Stomach (tissue), 9 donors: ENCODE data around the gene BTBD9. TPM values are rescaled to one million over a fixed set of nuclear protein-coding genes. Genes with fewer than 3 reads are reported as not detected.

Experiments
- DNase-seq, 2 donors: peaks; one replicate each; pipeline versions ENCODE4 v3.0.0 to v3.0.0-alpha.2; 2013 to 2019
- H3K27ac ChIP-seq, 5 donors: fragments of 200-600 bp in 4 of 5; sonication (generic) in 4 of 5; one replicate each; pipeline ENCODE4 v1.5.1; 2013 to 2019; ENCODE audit warnings: mild to moderate bottlenecking in 1 of 5, moderate library complexity in 1 of 5
- H3K27me3 ChIP-seq, 3 donors: fragments of 200-600 bp; sonication (generic); one replicate each; pipeline ENCODE4 v1.5.1; 2017 to 2019; ENCODE audit warnings: mixed run types in 1 of 3
- H3K36me3 ChIP-seq, 4 donors: fragments of 200-600 bp; sonication (generic); 1 replicate in 3 of 4; 2 replicates in 1 of 4; pipeline ENCODE4 v1.5.1; 2016 to 2019
- H3K4me1 ChIP-seq, 4 donors: fragments of 200-600 bp; sonication (generic); one replicate each; pipeline ENCODE4 v1.5.1; 2016 to 2019
- H3K4me3 ChIP-seq, 4 donors: fragments of 200-600 bp; sonication (generic) in 3 of 4; one replicate each; pipeline ENCODE4 v1.5.1; 2016 to 2019; ENCODE audit warnings: mild to moderate bottlenecking in 1 of 4
- H3K9me3 ChIP-seq, 4 donors: fragments of 200-600 bp; sonication (generic); one replicate each; pipeline ENCODE4 v1.5.1; 2016 to 2019
- EP300 ChIP-seq: sonication (generic); formaldehyde crosslinking; IDR thresholded peaks from one replicate; pipeline ENCODE4 v1.6.1; 2017; ENCODE audit warnings: antibody characterized with exemption
- POLR2A ChIP-seq, 4 donors: fragments of 450-650 bp; IDR thresholded peaks; one replicate each; pipeline ENCODE4 v1.6.1; 2016; ENCODE audit warnings: antibody characterized with exemption in 4 of 4, control low read depth in 2 of 4, mild to moderate bottlenecking in 1 of 4, moderate library complexity in 1 of 4
- POLR2AphosphoS5 ChIP-seq, 3 donors: sonication (generic); formaldehyde crosslinking; IDR thresholded peaks; one replicate each; pipeline ENCODE4 v1.6.1; 2016; ENCODE audit warnings: antibody characterized with exemption in 3 of 3
- WGBS, 5 donors: extraction: QIAGEN DNeasy Blood & Tissue Kit in 3 of 5; methylation state at CpG; one replicate each; pipeline versions ENCODE4 v1.1.5 to v1.1.7; 2013 to 2018; 5-methylcytosine and 5-hydroxymethylcytosine counted together
- intact Hi-C: fragments of 100-400 bp; cut with DNase I; formaldehyde crosslinking; loops from one replicate; pipeline ENCODE4 v1.15.1; 2023; ENCODE audit warnings: low total_unique reads
- polyA plus RNA-seq, 3 donors: library from polyadenylated mRNA; stranded (reverse); fragments of 200-250 nt; gene quantifications; one replicate each; pipeline ENCODE4 v1.2.3, GENCODE V29; 2013
- total RNA-seq, 5 donors: library from RNA; depleted of rRNA; stranded (reverse); fragments of >200 nt; gene quantifications; one replicate each; pipeline versions ENCODE4 v1.1.0 to v1.2.3, GENCODE V29; 2014 to 2016
- TF ChIP-seq, protein P1 (sequence below), 7 experiments: fragments of 450-650 bp in 4 of 7; fragments of 200-600 bp in 3 of 7; sonication (generic) in 3 of 7; IDR thresholded peaks; one replicate each; pipeline ENCODE4 v1.5.1; 2016 to 2019; ENCODE audit warnings: antibody characterized with exemption in 7 of 7, control low read depth in 2 of 7, mild to moderate bottlenecking in 1 of 7
- donor health status: healthy with polysubstance abuse.
- donor health status: Bipolar disorder and iron deficiency.
- donor health status: healthy.

Gene BTBD9
- total and polyA plus RNA-seq, 8 donors: 1.4 to 90.2 (median 6.8) TPM

DNA sequence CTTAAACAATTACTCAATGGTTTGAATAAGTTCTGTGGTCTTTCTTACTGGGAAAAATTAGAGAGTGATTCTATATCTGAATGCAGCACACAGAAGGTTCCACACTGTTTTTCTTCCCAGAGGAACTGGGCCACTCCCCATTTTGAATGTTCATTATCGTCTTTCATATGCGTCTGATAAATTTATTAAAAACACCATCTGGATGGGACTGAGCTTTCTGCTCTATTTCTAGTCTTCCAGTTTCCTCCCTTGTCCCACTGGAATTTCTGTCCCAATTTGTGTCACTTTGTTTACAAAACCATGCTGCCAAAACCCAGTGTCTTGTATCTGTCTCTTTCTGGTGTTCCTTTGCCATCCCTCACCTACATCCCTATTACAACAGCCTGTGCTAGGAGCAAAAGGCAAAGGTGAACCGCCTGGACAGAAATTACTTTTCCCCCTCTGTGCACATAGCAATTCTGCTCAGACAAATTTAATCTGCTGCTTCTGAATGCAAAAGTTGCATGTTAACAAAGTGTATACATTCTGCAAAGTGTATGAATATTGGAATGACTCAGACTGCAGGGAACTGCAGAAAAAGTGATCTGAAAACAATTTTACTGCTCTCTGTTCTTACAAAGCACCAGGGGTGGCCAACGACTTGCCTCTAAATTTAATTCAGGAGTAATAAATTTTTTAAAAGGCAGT is 333.6 kb downstream of the BTBD9 start:
- DNase-seq: no peak
- Histone ChIP-seq H3K36me3 (no peaks in the 10 kb centered on the region), H3K27ac (no peak overlapping the region), H3K4me3 (no peak overlapping the region), H3K9me3 (no peaks in the 10 kb centered on the region), H3K4me1 (peaks cover 0 to 21% (median 6%) of the 10 kb centered on the region in 4 donors), H3K27me3 (no peaks in the 10 kb centered on the region)
- intact Hi-C loops: no loop called here
- TF ChIP-seq EP300 (no peak), POLR2A (IDR thresholded peaks at IDR 0.05) (no peak), POLR2AphosphoS5 (IDR thresholded peaks at IDR 0.05) (no peak)
- TF ChIP-seq, protein P1, sequence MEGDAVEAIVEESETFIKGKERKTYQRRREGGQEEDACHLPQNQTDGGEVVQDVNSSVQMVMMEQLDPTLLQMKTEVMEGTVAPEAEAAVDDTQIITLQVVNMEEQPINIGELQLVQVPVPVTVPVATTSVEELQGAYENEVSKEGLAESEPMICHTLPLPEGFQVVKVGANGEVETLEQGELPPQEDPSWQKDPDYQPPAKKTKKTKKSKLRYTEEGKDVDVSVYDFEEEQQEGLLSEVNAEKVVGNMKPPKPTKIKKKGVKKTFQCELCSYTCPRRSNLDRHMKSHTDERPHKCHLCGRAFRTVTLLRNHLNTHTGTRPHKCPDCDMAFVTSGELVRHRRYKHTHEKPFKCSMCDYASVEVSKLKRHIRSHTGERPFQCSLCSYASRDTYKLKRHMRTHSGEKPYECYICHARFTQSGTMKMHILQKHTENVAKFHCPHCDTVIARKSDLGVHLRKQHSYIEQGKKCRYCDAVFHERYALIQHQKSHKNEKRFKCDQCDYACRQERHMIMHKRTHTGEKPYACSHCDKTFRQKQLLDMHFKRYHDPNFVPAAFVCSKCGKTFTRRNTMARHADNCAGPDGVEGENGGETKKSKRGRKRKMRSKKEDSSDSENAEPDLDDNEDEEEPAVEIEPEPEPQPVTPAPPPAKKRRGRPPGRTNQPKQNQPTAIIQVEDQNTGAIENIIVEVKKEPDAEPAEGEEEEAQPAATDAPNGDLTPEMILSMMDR (IDR thresholded peaks at IDR 0.05): no peak
- WGBS, 5 donors: 75 to 88% (median 85%) methylated on average over 4 of the region's 4 CpGs

GRCh38 chr6:38302838-38303237 is 336.9 kb downstream of the BTBD9 start:
- H3K9me3 ChIP-seq: no peaks in the 10 kb centered on the region
- TF ChIP-seq POLR2AphosphoS5 (IDR thresholded peaks at IDR 0.05) (no peak), EP300 (no peak), POLR2A (IDR thresholded peaks at IDR 0.05) (no peak)
- TF ChIP-seq, protein P1 (IDR thresholded peaks at IDR 0.05): no peak
- DNase-seq: no peak
- H3K27ac ChIP-seq: no peak overlapping the region
- peaks cover 0 to 13% (median 4%) of the 10 kb centered on the region in 4 donors for H3K4me1 ChIP-seq
- intact Hi-C loops: no loop called here
- 78 to 85% (median 84%) methylated on average over 2 of the region's 2 CpGs for WGBS, 5 donors
- no peaks in the 10 kb centered on the region for H3K27me3 ChIP-seq
- no peak overlapping the region for H3K4me3 ChIP-seq
- no peaks in the 10 kb centered on the region for H3K36me3 ChIP-seq

DNA sequence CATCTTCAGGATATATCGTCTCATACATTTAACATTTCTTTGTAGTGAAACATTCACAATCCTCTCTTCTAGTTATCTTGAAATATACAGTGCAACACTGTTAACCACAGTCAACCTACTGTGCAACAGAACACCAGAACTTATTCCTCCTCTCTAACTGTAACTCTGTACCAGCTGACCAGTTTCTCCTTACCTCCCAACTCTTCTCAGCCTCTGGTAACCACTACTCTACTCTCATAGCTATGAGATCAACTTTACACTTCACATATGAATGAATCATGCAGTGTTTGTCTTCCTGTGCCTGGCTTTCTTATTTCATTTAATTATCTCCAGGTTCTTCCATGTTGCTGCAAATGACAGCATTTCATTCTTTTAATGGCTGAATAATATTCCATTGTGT is 337.6 kb downstream of the BTBD9 start:
- H3K4me3 ChIP-seq: no peak overlapping the region
- WGBS, 5 donors: 94 to 100% (median 97%) methylated on average over 1 of the region's 1 CpG
- peaks cover 0 to 8% (median 3%) of the 10 kb centered on the region in 4 donors for H3K4me1 ChIP-seq
- intact Hi-C loops: no loop called here
- H3K27ac ChIP-seq: no peak overlapping the region
- no peaks in the 10 kb centered on the region for H3K27me3 ChIP-seq
- no peak for TF ChIP-seq POLR2AphosphoS5 (IDR thresholded peaks at IDR 0.05)
- no peak for TF ChIP-seq EP300
- TF ChIP-seq, protein P1 (IDR thresholded peaks at IDR 0.05): no peak
- TF ChIP-seq POLR2A (IDR thresholded peaks at IDR 0.05): no peak
- no peaks in the 10 kb centered on the region for H3K36me3 ChIP-seq
- no peak for DNase-seq
- no peaks in the 10 kb centered on the region for H3K9me3 ChIP-seq

DNA sequence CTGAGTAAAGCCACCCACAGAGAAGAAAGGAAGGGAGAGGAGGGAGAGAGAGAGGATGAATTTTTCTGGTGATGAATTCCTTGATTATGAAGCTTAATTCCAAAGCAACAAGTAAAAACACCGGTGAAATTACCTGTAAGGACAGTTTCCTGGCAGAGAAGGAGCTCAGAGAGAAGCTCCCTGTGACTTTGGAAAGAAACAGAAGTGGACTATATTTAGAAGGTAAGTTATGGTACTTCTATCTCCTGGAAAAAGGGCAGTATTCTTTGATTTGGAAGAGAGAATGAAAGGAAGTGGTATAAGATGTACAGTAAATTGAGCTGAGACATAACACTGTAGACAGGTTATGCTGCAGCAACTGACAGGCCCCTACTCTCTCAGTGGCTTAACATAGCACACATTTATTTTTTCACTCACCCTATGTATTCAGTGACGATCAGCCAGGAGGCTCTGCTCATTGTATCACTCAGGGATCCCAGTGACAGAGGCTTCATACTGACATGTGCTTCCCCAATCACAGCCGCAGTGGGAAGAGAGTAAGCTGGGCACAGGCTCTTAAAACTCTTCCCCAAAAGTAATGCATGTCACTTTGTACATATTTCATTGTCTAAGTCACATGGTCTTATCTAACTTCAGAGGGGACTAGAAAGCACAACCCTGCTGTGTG is 349.5 kb downstream of the BTBD9 start:
- H3K4me3 ChIP-seq: no peak overlapping the region
- no peaks in the 10 kb centered on the region for H3K4me1 ChIP-seq
- H3K27me3 ChIP-seq: no peaks in the 10 kb centered on the region
- TF ChIP-seq, protein P1 (IDR thresholded peaks at IDR 0.05): no peak
- TF ChIP-seq POLR2A (IDR thresholded peaks at IDR 0.05) (no peak), EP300 (no peak), POLR2AphosphoS5 (IDR thresholded peaks at IDR 0.05) (no peak)
- peaks cover 0 to 12% (median 2%) of the 10 kb centered on the region in 4 donors for H3K36me3 ChIP-seq
- DNase-seq: no peak
- H3K9me3 ChIP-seq: peaks cover 0 to 12% (median 5%) of the 10 kb centered on the region in 4 donors
- 67 to 87% (median 81%) methylated on average over 3 of the region's 3 CpGs for WGBS, 5 donors
- intact Hi-C loops: no loop called here
- no peak overlapping the region for H3K27ac ChIP-seq
